GM19455 (cell line): ENCODE measurements around the gene HOXA7.

ENCODE experiments used
- ATAC-seq: cut with Tn5 transposase; IDR thresholded peaks from one replicate; pipeline ENCODE4 v1.9.1; 2021; ENCODE audit not compliant: unreplicated experiment

The HOXA7 gene

GRCh38 chr7:27193335-27194001 is 37.0 kb upstream of the HOXA7 start:
- no peak for ATAC-seq

GRCh38 chr7:27192546-27193334 is 36.3 kb upstream of the HOXA7 start:
- no peak for ATAC-seq

DNA sequence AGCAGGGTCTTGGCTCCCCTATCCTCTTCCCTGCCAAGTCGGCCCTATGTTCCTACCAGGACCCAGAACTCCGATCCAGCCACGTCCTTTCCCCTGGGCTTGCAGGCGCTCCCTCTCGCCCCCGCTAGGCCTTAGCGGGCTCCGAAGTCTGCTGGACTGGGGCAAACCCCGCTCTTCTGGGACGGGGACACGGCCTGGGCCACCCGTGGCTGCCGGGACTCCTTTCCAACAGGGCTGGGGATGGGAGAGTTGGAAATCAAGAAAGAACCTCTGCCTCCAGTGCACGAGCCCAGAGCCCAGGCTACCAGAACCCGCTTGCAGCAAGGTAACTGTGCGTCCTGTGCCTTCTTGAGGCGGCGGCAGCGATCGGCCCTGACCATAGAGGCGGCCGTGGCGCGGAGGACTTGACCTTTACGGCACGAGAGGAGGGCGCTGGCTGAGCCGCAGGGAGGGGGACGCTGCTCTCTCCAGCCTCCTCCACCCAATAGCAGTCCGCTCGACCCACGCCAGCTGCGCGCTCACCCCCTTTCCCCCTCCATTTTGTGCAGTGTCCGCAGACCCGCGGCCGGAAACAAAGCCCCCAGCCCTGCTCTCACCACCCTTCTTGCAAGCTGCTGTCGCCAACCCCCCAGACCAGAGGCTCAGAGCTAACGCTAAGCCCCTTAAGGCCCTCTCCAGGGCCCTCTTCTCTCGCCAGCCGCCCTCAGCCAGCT is 35.5 kb upstream of the HOXA7 start:
- no peak for ATAC-seq

DNA sequence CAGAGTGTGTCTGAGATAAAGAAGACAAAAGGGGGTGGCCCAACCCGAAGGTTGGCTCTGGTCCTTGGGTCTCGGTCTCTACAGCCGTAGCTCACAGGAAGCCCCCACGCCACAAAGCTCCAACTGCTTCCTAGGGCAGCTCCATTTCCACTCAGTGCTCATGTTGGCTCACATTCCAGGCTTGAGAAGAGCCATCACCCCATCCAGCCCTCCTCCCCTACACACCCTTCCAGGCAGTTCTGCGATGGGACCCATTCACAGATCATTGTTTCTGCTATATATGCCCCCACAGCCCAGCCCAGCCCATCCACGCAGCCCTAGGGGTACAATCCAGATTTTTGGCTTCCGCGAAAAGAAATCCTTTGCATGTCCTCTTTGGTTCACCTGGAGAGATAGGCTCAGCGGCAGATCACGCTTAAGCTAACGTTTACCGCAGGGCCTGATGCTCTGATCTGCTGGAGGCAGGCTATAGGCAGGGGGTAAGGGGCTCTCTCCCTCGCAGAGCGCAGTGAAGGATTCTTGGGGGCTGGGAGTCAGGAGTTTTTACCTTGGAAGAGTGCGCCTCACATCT is 34.8 kb upstream of the HOXA7 start:
- ATAC-seq, result no peak

- ATAC-seq, result no peak
Measured at GRCh38 chr7:27189997-27190748, 33.7 kb upstream of the HOXA7 start.

GRCh38 chr7:27189295-27189996 is 33.0 kb upstream of the HOXA7 start:
- no peak for ATAC-seq

GRCh38 chr7:27188386-27189294 is 32.2 kb upstream of the HOXA7 start:
- no peak for ATAC-seq

GRCh38 chr7:27187475-27188385 is 31.3 kb upstream of the HOXA7 start:
- ATAC-seq, result no peak

- ATAC-seq, result no peak
Measured at GRCh38 chr7:27186668-27187474, 30.4 kb upstream of the HOXA7 start.

- ATAC-seq, result no peak
Measured at GRCh38 chr7:27185854-27186667, 29.6 kb upstream of the HOXA7 start.

GRCh38 chr7:27185013-27185853 is 28.8 kb upstream of the HOXA7 start, which contains the start of gene HOXA11:
Gene HOXA11, minus strand, starts transcription at chr7:27185232. Its CDS starts 88 bp downstream, at chr7:27185144.
- ATAC-seq, result no peak

DNA sequence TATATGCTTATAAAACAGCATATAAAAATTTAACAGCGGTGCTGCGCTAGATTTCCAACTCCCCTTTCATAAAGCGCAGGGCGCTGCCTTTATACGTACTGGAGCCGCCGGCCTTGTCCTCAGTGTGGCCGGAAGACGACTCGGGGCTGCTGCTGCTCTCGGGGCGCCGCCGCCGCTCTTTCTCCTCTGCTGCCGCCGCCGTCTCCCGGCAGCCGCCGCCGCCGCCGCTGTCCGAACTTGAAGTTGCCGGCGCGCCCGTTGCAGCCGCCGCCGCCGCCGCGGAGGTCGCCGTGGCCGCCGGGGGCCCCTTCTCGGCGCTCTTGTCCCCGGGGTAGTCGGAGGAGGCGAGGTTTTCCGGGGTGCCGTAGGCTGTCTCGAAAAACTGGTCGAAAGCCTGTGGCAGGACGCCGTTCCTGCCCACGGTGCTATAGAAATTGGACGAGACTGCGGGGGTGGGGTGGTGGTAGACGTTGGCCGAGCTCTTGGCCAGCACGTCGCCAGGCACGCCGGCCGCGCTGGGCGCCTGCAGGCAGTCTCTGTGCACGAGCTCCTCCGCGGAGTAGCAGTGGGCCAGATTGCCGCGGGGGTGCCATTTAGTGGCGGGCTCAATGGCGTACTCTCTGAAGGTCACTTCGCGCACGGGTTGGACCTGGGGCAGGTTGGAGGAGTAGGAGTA is 28.0 kb upstream of the HOXA7 start:
- no peak for ATAC-seq

DNA sequence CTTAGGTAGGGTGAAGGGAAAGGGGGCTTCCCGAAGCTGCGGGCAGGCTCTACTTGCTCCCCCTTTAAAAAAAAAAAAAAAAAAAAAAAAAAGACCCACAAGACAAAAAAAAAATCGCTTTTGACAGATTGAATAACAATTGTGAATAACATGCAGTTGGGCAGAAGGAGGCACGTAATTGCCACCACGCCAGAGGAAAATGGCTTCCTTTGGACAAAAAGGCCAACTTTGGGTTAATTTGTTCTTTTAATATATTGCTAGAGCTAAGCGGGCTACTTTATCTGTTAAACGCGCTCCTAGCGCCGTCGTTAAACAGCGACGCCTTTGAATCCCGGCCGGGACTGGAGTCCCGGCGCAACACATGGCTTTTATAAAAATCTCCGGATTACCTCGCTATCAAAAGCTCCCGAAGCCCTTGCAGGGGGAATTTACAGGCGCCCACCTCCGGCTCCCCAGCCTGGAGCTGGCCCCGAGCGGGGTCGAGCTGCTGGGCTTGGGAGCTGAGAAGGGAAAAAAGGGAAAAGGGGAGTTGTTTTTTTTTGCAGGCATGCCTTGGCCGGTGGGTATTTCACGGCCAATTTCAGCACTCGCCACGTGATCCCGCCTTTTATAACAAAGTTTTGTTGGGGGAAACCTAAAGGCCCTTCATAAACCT is 27.3 kb upstream of the HOXA7 start:
- ATAC-seq, result no peak

DNA sequence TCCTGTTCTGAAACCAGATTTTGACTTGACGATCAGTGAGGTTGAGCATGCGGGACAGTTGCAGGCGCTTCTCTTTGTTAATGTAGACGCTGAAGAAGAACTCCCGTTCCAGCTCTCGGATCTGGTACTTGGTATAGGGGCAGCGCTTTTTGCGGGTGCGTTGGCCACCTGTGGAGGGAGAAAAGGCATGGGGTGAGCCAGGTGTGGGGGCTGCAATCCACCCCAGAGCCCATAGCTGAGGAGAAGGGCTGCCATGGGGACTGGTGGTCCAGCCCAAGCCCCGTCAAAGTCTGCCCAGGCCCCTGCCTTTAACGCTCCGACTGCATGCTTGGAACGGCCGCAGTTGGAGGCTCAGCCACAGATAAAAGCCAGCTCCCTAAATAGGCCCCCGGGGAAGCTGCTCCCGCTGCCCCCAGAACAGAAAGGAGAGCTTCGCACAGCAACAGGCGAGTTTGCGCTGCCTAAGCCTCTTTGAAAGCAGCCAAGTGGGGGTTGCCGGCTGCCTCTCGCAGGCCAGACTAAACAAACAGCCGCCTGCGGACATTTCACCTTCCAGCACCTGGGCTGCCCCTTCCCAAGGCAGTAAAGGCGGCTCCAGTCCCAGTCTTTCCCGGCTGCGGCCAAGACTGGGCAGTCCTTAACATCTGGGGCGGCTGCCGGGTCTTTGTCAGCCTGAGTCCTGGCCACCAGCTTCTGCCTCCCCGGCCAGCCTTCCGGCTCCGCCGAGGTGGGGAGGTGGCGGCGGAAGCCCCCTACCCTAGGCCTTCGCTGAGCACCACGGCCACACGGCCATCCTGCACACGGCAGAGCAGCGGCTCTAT is 26.6 kb upstream of the HOXA7 start:
- ATAC-seq, result no peak
